Endothelial cell of coronary artery (primary cell): ENCODE data around the gene MT1X. TPM values are rescaled to one million over a fixed set of nuclear protein-coding genes. Genes with fewer than 3 reads are reported as not detected.

Experiments used
- total RNA-seq: library from RNA; depleted of rRNA; stranded (reverse); fragments of >200 nt; gene quantifications from 2 replicates; pipeline ENCODE4 v1.2.3, GENCODE V29; 2014

Gene MT1X
- 13.8 and 27.1 TPM in 2 replicates for total RNA-seq

GRCh38 chr16:56681939-56682702 lies at the start of gene MT1X:
MT1X (plus strand) TSS chr16:56682470; CDS start chr16:56682541, 71 bp downstream.

GRCh38 chr16:56637814-56638750 lies 44.2 kb upstream of the MT1X start, which contains the start of gene MT1A:
MT1A (plus strand) TSS chr16:56638666; CDS start chr16:56638739, 73 bp downstream.

GRCh38 chr16:56651586-56651985 lies 30.7 kb upstream of the MT1X start, which contains the start of gene MT1B:
MT1B (plus strand) TSS chr16:56651886; CDS start chr16:56651954, 68 bp downstream.

GRCh38 chr16:56657555-56658326 lies 24.5 kb upstream of the MT1X start, which contains the start of gene MT1F:
MT1F (plus strand) TSS chr16:56657959; CDS start chr16:56658059, 100 bp downstream.

GRCh38 chr16:56667581-56668571 lies 14.4 kb upstream of the MT1X start, which contains the start of gene MT1G:
MT1G (minus strand) TSS chr16:56668065; CDS start chr16:56667993, 72 bp downstream.

GRCh38 chr16:56669005-56669839 lies 13.0 kb upstream of the MT1X start, which contains the start of gene MT1H:
MT1H (plus strand) TSS chr16:56669814; CDS start chr16:56669885, 71 bp downstream.

GRCh38 chr16:56729735-56730662 lies 47.7 kb downstream of the MT1X start, which contains the start of gene NUP93:
NUP93 (plus strand) TSS chr16:56730129; CDS start chr16:56748248, 18,119 bp downstream.

Other genes starting within 250 kb of the MT1X start
- gene NUDT21, start 231.1 kb upstream of the MT1X start, total RNA-seq = 61.4 and 68.2 TPM in 2 replicates
- 67.3 and 95.7 TPM in 2 replicates for gene OGFOD1, start 230.9 kb upstream of the MT1X start, total RNA-seq
- 43.9 and 62.4 TPM in 2 replicates for gene BBS2, start 162.4 kb upstream of the MT1X start, total RNA-seq
- not detected in 2 replicates for gene MT4, start 117.4 kb upstream of the MT1X start, total RNA-seq
- not detected in 2 replicates for gene MT3, start 92.9 kb upstream of the MT1X start, total RNA-seq
- gene MT2A, start 73.9 kb upstream of the MT1X start, total RNA-seq = 118 and 174 TPM in 2 replicates
- 131 and 212 TPM in 2 replicates for gene MT1E, start 56.7 kb upstream of the MT1X start, total RNA-seq
- gene MT1M, start 49.8 kb upstream of the MT1X start, total RNA-seq = 2.2 and 5.2 TPM in 2 replicates
- 3.2 and 3.3 TPM in 2 replicates for gene MT1A, start 43.8 kb upstream of the MT1X start, total RNA-seq
- not detected in 2 replicates for gene MT1B, start 30.6 kb upstream of the MT1X start, total RNA-seq
- gene MT1F, start 24.5 kb upstream of the MT1X start, total RNA-seq = 0.99 and 1.0 TPM in 2 replicates
- not detected in 2 replicates for gene MT1G, start 14.4 kb upstream of the MT1X start, total RNA-seq
- not detected in 2 replicates for gene MT1H, start 12.7 kb upstream of the MT1X start, total RNA-seq
- gene NUP93, start 47.7 kb downstream of the MT1X start, total RNA-seq = 71.1 and 119 TPM in 2 replicates
- gene SLC12A3, start 182.7 kb downstream of the MT1X start, total RNA-seq = not detected in 2 replicates
- gene HERPUD1, start 249.7 kb downstream of the MT1X start, total RNA-seq = 41.1 and 44.7 TPM in 2 replicates